GM21423 (cell line): Measurements from ENCODE around the gene PDE6G.

Experiments
- ATAC-seq: cut with Tn5 transposase; IDR thresholded peaks from one replicate; pipeline ENCODE4 v1.9.1; 2021; ENCODE audit warnings: mild to moderate bottlenecking, moderate library complexity; ENCODE audit not compliant: unreplicated experiment

The PDE6G gene

GRCh38 chr17:81664051-81664470, 7.7 kb upstream of the PDE6G start:
- no peak for ATAC-seq

GRCh38 chr17:81662002-81662401, 5.7 kb upstream of the PDE6G start:
- ATAC-seq: no peak

- ATAC-seq: no peak
Observed at GRCh38 chr17:81660441-81660840, 4.1 kb upstream of the PDE6G start.

- ATAC-seq: no peak
Observed at GRCh38 chr17:81659038-81659437, 2.7 kb upstream of the PDE6G start.

GRCh38 chr17:81656835-81657234, 493 bp upstream of the PDE6G start:
- no peak for ATAC-seq

DNA sequence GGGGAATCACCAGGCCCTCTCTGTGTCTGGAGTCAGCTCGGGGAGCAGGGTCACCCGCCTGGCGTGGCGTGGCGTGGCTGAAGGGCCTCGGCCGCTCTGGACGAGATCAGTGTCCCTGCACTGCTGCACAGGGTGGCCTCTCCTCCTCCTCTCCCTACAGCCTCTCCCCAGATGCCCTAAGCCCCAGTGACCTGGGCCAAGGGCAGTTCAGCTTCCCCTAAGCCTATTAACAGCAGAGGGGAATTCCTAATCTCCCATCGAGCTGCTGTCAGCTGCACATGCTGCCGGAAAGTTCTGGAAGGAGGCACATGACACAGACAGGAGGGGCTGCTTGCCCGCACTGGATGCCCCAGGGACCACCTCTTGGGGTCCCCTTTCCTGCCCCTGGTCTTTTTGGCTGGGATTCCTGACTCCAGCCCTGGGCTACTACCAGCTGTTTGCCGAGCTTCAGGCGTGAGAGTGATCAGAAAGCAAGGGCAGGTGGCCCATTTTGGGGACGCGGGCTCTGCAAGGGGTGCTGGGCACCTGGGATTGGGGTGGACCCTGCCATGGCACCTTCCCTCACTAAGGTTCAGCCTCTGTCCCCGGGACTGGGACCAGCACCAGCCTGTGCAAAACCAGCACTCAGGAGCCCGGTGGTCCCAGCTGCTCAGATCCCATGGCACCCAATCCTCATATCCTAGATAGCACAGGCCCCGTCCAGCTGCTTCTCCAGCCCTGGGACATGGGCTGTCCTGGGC, 794 bp downstream of the PDE6G start:
- ATAC-seq: no peak

- ATAC-seq: no peak
Observed at GRCh38 chr17:81652906-81653771, 3.2 kb downstream of the PDE6G start.

GRCh38 chr17:81651692-81652091, 4.7 kb downstream of the PDE6G start:
- no peak for ATAC-seq

- ATAC-seq: no peak
Observed at GRCh38 chr17:81650951-81651350, 5.4 kb downstream of the PDE6G start.

GRCh38 chr17:81648707-81649085, 7.6 kb downstream of the PDE6G start:
- no peak for ATAC-seq

- ATAC-seq: no peak
Observed at GRCh38 chr17:81648013-81648706, 8.2 kb downstream of the PDE6G start.

- no peak for ATAC-seq
Observed at GRCh38 chr17:81647640-81648012, 8.7 kb downstream of the PDE6G start.

DNA sequence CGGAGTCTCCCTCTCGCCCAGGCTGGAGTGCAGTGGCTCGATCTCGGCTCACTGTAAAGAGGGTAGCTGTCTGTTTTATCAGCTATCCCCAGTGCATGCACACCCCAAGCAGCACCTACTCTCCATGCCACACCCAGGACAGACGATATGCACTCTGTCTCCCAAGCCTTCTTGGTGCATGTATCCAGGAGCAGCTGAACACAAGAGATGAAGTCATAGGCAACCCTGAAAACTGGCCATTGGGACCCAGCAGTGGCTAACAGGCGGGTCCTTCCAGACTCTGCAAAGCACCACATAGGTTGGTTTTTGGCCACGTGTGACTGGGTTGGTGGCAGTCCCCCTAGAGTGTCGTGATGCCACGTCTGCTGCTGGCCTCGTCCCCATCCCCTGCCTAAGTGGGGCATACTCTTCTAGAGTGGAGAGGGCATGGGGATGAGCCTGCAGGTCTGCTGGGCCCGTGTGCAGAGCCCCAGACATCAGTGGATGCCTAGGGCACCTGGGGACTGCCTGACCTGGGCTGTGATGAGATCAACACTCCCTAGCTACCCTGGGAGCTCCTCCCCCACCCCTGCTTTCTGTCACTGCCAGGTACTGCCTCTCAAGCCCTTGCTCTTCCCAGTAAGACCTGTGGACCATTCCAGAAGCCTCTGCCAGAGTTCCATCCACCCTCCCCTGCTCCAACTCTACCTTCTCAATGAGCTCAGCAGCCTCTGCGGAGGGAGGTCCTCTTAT, 9.3 kb downstream of the PDE6G start:
- no peak for ATAC-seq

- ATAC-seq: no peak
Observed at GRCh38 chr17:81644976-81645952, 11.1 kb downstream of the PDE6G start.

- ATAC-seq: no peak
Observed at GRCh38 chr17:81644496-81644895, 11.8 kb downstream of the PDE6G start.

DNA sequence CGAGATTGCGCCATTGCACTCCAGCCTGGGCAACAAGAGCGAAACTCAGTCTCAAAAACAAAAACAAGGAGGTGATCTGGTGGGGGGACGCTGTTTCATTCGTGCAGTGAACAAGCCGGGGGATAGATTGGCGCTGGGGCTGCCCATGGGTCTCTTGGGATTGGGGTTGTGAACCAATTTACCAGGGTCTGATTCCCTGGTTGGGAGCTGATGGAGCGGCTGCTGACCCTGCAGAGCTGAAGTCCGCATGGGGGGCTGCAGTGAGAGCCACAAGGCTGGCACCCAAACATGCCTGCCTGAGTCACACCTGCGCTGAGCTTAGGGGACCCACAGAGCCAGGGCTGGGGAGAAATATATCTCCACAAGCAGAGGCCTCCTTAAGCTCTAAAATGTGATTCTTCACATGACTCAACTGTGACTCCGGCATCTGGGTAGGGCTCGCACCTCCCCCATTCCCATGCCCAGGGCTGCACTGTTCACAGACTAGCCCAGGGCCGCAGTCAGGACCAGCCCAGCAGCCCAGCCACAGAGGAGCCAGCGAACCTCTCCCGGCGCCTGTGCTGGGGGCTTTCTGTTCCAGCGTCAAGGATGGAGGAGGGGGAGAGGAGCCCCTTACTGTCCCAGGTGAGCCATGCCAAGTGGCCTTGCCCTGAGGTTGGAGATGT, 14.4 kb downstream of the PDE6G start:
- no peak for ATAC-seq

DNA sequence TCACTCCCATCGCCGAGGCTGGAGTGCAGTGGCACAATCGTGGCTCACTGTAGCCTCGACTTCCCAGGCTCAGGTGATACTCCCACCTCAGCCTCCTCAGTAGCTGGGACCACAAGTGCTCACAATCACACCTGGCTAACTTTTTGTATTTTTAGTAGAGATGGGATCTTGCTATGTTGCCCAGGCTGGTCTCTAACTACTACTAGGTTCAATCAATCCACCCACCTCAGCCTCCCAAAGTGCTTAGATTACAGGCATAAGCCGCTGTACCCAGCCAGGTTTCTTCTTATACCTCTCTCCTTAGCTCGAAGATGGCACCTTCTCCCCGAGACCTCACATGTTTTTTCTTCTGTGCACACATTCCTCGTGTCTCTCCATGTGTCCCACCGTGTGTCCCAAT, 16.3 kb downstream of the PDE6G start:
- no peak for ATAC-seq

DNA sequence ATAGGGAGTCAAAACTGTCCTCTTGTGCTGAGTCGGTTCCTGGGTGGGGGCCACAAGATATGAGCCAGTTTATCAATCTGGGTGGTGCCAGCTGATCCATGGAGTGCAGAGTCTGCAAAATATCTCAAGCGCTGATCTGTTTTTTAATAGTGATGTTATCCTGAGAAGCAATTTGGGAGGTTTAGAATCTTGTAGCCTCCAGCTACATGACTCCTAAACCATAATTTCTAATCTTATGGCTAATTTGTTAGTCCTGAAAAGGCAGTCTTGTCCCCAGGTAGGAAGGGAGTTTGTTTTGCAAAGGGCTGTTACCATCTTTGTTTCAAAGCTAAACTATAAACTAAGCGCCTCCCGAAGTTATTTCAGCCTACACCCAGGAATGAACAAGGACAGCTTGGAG, 17.7 kb downstream of the PDE6G start:
- ATAC-seq: no peak
